GM06990 (cell line): Measurements from ENCODE around the gene CAPN3.

Experiments
- DNase-seq: peaks from one replicate; pipeline ENCODE4 v3.0.0-alpha.2; 2011; ENCODE audit not compliant: insufficient read length; ENCODE audit errors: extremely low read depth
- H3K27me3 ChIP-seq: replicated peaks from 2 replicates; pipeline ENCODE4 v1.6.0; 2011; ENCODE audit warnings: low read length; ENCODE audit not compliant: control insufficient read depth, insufficient read depth
- H3K36me3 ChIP-seq: 2 replicates; pipeline ENCODE4 v1.5.1; 2011; ENCODE audit warnings: low read length; ENCODE audit not compliant: control insufficient read depth, insufficient read depth
- H3K4me3 ChIP-seq: replicated peaks from 2 replicates; pipeline ENCODE4 v1.5.1; 2011; ENCODE audit warnings: low read depth, mild to moderate bottlenecking, control low read depth, low read length
- CTCF ChIP-seq: IDR thresholded peaks from 2 replicates; pipeline ENCODE4 v1.5.1; 2011; ENCODE audit warnings: low read length, control low read depth, mild to moderate bottlenecking, inconsistent platforms; ENCODE audit not compliant: insufficient read depth, poor library complexity, severe bottlenecking

CAPN3 gene

GRCh38 chr15:42385206-42385979 lies 26.1 kb downstream of the CAPN3 start:
- DNase-seq = no peak
- no peaks in the 10 kb centered on the region for H3K27me3 ChIP-seq
- H3K4me3 ChIP-seq = no peak overlapping the region
- peak; percentile 66 for TF ChIP-seq CTCF
- no peaks in the 10 kb centered on the region; the same call in none of the 2 replicates for H3K36me3 ChIP-seq

GRCh38 chr15:42385980-42386700 lies 26.8 kb downstream of the CAPN3 start:
- H3K27me3 ChIP-seq = no peaks in the 10 kb centered on the region
- no peak for TF ChIP-seq CTCF
- H3K36me3 ChIP-seq = no peaks in the 10 kb centered on the region; the same call in none of the 2 replicates
- H3K4me3 ChIP-seq = no peak overlapping the region
- DNase-seq = no peak

- Histone ChIP-seq H3K36me3 (no peaks in the 10 kb centered on the region; the same call in none of the 2 replicates), H3K27me3 (no peaks in the 10 kb centered on the region), H3K4me3 (no peak overlapping the region)
- DNase-seq = no peak
- TF ChIP-seq CTCF = no peak
These were observed 28.3 kb downstream of the CAPN3 start for GRCh38 chr15:42387603-42388002.

GRCh38 chr15:42392309-42393024 lies 33.2 kb downstream of the CAPN3 start:
- no peaks in the 10 kb centered on the region for H3K27me3 ChIP-seq
- H3K36me3 ChIP-seq = no peaks in the 10 kb centered on the region; the same call in none of the 2 replicates
- DNase-seq = no peak
- H3K4me3 ChIP-seq = no peak overlapping the region
- TF ChIP-seq CTCF = no peak

GRCh38 chr15:42394106-42394505 lies 34.8 kb downstream of the CAPN3 start:
- no peak for TF ChIP-seq CTCF
- DNase-seq = no peak
- H3K27me3 ChIP-seq = no peaks in the 10 kb centered on the region
- H3K4me3 ChIP-seq = no peak overlapping the region
- H3K36me3 ChIP-seq = no peaks in the 10 kb centered on the region; the same call in none of the 2 replicates
